Nephron progenitor cell (in vitro differentiated cells): ENCODE measurements around the gene NIN.

Experiments used
- DNase-seq: peaks from one replicate; pipeline ENCODE4 v3.0.0; 2021
- H3K27ac Mint-ChIP-seq: 2 replicates; pipeline ENCODE4 v1.8.0; 2021; ENCODE audit warnings: mild to moderate bottlenecking, moderate library complexity, mixed read lengths
- H3K27me3 Mint-ChIP-seq: 2 replicates; pipeline ENCODE4 v1.8.0; 2021; ENCODE audit warnings: mild to moderate bottlenecking, low read depth, mixed read lengths; ENCODE audit not compliant: poor library complexity
- H3K36me3 Mint-ChIP-seq: 2 replicates; pipeline ENCODE4 v1.8.0; 2021; ENCODE audit warnings: low read depth, mixed read lengths
- H3K4me1 Mint-ChIP-seq: 2 replicates; pipeline ENCODE4 v1.8.0; 2021; ENCODE audit warnings: mixed read lengths
- H3K4me3 Mint-ChIP-seq: 2 replicates; pipeline ENCODE4 v1.8.0; 2021; ENCODE audit warnings: mild to moderate bottlenecking, moderate library complexity, mixed read lengths
- H3K9me3 Mint-ChIP-seq: 2 replicates; pipeline ENCODE4 v1.8.0; 2021; ENCODE audit warnings: mild to moderate bottlenecking, moderate library complexity, mixed read lengths
- TF ChIP-seq, protein P1 (sequence below): fragments of 200-600 bp; sonication (generic); IDR thresholded peaks from 2 replicates; pipeline ENCODE4 v1.5.0; 2021; ENCODE audit warnings: antibody characterized with exemption

The NIN gene, protein sequence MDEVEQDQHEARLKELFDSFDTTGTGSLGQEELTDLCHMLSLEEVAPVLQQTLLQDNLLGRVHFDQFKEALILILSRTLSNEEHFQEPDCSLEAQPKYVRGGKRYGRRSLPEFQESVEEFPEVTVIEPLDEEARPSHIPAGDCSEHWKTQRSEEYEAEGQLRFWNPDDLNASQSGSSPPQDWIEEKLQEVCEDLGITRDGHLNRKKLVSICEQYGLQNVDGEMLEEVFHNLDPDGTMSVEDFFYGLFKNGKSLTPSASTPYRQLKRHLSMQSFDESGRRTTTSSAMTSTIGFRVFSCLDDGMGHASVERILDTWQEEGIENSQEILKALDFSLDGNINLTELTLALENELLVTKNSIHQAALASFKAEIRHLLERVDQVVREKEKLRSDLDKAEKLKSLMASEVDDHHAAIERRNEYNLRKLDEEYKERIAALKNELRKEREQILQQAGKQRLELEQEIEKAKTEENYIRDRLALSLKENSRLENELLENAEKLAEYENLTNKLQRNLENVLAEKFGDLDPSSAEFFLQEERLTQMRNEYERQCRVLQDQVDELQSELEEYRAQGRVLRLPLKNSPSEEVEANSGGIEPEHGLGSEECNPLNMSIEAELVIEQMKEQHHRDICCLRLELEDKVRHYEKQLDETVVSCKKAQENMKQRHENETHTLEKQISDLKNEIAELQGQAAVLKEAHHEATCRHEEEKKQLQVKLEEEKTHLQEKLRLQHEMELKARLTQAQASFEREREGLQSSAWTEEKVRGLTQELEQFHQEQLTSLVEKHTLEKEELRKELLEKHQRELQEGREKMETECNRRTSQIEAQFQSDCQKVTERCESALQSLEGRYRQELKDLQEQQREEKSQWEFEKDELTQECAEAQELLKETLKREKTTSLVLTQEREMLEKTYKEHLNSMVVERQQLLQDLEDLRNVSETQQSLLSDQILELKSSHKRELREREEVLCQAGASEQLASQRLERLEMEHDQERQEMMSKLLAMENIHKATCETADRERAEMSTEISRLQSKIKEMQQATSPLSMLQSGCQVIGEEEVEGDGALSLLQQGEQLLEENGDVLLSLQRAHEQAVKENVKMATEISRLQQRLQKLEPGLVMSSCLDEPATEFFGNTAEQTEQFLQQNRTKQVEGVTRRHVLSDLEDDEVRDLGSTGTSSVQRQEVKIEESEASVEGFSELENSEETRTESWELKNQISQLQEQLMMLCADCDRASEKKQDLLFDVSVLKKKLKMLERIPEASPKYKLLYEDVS (N-terminal part only)

DNA sequence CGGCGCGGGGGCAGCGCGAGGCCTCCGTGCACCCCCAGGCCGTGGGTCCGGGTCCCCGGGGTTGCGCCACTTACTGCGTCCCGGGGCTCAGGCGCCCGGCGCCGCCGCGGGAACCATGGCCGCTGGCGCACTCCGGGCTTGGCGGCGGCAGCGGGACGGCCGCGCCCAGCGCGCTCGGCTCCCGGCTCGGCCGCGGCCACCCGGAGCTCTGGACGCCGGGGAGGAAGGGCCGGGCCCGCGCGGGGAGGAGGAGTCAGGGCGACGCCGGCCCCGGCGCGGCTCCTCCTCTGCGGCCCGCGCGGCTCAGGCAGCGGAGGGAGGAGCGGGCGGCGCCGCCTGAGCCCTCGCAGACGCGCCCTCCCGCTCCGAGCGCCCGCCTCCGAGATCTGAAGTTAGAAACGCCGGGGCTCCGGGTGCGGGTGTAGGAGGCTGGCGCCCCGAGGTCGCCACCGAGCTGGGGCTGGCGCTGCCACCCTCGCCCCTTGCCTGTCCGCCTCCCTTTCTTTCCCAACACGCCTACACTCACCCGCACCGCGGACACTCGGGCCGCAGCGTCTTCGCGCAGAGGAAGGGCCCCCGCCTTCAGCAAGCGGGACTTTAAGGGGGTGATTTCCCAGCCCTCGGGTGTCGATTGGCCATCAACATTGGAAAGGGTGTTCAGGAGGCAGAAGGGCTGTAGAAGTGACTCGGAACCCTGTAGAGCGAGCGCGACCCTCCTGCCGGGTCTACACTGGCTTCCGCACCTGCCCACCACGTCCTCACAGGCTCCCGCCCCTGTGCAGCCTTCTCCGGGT, at the start of gene NIN:
TSS of gene NIN (minus strand) at position 231 of the 794 bp plus-strand sequence. CDS start 9,106 bp downstream, outside the sequence.
- peak within 1 kb of the TSS; percentile 77 for H3K27ac Mint-ChIP-seq
- peaks cover 41% of the 10 kb centered on the region for H3K27me3 Mint-ChIP-seq
- peaks cover 51% of the 10 kb centered on the region for H3K4me1 Mint-ChIP-seq
- no peaks in the 10 kb centered on the region for H3K9me3 Mint-ChIP-seq
- H3K36me3 Mint-ChIP-seq = peaks cover 4% of the 10 kb centered on the region
- TF ChIP-seq, protein P1, sequence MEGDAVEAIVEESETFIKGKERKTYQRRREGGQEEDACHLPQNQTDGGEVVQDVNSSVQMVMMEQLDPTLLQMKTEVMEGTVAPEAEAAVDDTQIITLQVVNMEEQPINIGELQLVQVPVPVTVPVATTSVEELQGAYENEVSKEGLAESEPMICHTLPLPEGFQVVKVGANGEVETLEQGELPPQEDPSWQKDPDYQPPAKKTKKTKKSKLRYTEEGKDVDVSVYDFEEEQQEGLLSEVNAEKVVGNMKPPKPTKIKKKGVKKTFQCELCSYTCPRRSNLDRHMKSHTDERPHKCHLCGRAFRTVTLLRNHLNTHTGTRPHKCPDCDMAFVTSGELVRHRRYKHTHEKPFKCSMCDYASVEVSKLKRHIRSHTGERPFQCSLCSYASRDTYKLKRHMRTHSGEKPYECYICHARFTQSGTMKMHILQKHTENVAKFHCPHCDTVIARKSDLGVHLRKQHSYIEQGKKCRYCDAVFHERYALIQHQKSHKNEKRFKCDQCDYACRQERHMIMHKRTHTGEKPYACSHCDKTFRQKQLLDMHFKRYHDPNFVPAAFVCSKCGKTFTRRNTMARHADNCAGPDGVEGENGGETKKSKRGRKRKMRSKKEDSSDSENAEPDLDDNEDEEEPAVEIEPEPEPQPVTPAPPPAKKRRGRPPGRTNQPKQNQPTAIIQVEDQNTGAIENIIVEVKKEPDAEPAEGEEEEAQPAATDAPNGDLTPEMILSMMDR = no peak
- DNase-seq = peak; percentile 84
- peak within 1 kb of the TSS; percentile 94 for H3K4me3 Mint-ChIP-seq

DNA sequence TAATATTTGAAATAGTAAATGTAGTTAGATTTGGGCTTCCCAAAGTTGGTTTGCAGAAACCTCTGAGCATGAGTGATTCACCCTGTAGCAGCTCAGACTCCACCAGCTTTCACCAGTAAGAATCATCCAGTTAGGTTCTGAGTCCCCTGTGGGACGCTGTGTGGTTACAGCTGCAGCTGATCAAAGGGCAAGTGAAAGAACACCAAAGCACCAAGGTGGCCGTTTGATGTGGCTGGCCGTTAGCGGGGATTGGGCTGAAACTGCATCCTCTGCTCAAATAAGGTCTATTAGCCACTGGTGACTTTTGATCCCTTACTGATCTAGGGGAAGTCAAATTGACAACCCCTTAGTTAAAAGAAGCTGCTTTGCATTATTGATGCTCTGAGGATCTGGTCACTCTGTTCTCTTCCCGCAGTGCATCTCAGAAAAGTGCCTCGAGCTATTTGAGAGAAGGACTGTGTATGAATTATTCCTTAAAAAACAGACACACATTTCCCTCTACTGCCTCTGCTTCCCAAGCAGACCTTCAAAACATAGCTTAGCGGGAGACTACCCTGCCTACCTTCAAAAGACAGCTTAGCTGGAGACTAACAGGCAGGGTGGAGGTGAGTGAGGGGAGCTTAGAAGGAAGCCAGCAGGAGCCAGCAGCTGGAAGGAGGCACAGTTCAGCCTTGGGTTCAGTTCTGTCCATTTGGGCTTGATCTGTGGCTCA, 44.6 kb upstream of the NIN start:
- H3K4me1 Mint-ChIP-seq = peaks cover 34% of the 10 kb centered on the region
- no peaks in the 10 kb centered on the region for H3K9me3 Mint-ChIP-seq
- no peak overlapping the region for H3K27ac Mint-ChIP-seq
- H3K36me3 Mint-ChIP-seq = no peaks in the 10 kb centered on the region
- H3K4me3 Mint-ChIP-seq = no peak overlapping the region
- peaks cover 18% of the 10 kb centered on the region for H3K27me3 Mint-ChIP-seq
- TF ChIP-seq, protein P1 = no peak
- DNase-seq = no peak

DNA sequence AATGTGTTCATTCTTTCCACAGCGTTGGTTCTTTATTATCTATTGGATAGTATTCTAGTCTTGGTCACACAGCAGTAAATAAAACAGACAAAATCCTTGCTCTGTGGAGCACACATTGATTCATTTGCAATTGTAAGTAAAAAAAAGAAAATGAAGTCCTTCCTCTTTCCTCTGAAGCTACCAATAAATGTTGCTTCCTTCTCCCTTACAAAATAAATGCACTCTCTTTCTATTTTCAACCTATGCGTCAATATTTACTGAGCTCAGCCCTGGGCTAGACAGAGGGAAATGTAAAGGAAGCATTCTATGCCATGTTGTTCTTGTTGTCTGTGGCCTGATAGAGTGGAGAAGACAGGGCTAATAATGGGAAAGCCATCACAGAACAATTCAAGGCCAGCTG, 43.8 kb upstream of the NIN start:
- TF ChIP-seq, protein P1 = no peak
- H3K27me3 Mint-ChIP-seq = peaks cover 21% of the 10 kb centered on the region
- H3K4me1 Mint-ChIP-seq = peaks cover 35% of the 10 kb centered on the region
- peak overlapping the region; percentile 8 for H3K27ac Mint-ChIP-seq
- DNase-seq = no peak
- H3K36me3 Mint-ChIP-seq = no peaks in the 10 kb centered on the region
- H3K9me3 Mint-ChIP-seq = no peaks in the 10 kb centered on the region
- no peak overlapping the region for H3K4me3 Mint-ChIP-seq

DNA sequence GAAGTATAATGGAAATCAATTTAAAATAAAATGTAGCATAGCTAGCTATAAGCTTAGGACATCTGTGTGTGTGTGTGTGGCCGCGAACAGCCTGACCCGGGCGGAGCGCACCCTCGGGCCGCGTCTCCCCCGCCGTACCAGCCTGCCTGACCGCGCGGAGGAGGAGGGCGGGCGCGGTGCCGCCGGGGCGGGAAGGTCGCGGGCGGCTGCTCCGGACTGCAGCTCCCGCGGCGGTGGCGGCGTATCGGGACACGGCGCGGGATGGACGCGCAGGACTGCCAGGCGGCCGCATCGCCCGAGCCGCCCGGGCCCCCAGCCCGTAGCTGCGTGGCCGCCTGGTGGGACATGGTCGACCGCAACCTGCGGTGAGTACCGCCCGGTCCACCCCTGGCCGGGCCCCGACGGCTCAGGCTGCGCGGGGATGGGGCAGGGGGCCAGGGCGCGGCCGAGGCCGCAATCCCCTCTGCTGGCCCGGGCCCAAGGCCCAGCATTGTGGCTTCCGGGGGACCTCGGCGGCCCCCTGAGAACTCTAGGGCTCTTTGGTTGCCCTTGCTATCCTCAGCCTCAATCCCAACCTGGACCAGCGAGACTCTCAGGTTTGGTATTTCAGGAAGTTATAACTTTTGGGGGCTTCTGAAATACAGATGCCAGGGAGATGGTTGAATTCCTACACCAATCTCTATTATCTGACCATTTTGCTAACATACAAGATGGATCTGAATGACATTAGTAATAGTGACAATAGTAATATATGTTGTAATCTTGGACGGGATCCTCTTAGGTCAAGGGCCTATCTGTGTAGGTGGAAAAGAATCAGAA, 41.2 kb upstream of the NIN start, which contains the start of gene ABHD12B:
TSS of gene ABHD12B (plus strand) at position 140 of the 819 bp plus-strand sequence. CDS start at position 262, 122 bp downstream.
- H3K36me3 Mint-ChIP-seq = no peaks in the 10 kb centered on the region
- H3K4me1 Mint-ChIP-seq = peaks cover 35% of the 10 kb centered on the region
- H3K9me3 Mint-ChIP-seq = no peaks in the 10 kb centered on the region
- peak within 1 kb of the TSS; percentile 4 for H3K27ac Mint-ChIP-seq
- TF ChIP-seq, protein P1 = no peak
- H3K4me3 Mint-ChIP-seq = peak within 1 kb of the TSS; percentile 68
- DNase-seq = peak; percentile 69
- peaks cover 24% of the 10 kb centered on the region for H3K27me3 Mint-ChIP-seq
